NOMO-1 treated with dmso at 0.1 percent for 144 hours (cell line): ENCODE results near the gene COPG2.
"Not testable (repeated sequence)": the region's sequence is repeated elsewhere in the genome, so short reads cannot be mapped to it uniquely, and the experiment has no call there.

ENCODE experiments used
- DNase-seq: peaks from one replicate; lab custom pipeline; 2025; ENCODE audit not compliant: unreplicated experiment; lab: John Stamatoyannopoulos, UW

Gene COPG2

GRCh38 chr7:130566898-130567280, 101.7 kb downstream of the COPG2 start:
- DNase-seq: no peak

GRCh38 chr7:130566168-130566897, 102.2 kb downstream of the COPG2 start:
- no peak for DNase-seq

GRCh38 chr7:130560972-130561371, 107.6 kb downstream of the COPG2 start:
- DNase-seq: peak; percentile 18

GRCh38 chr7:130559184-130559583, 109.4 kb downstream of the COPG2 start:
- DNase-seq: no peak

GRCh38 chr7:130554481-130554880, 114.1 kb downstream of the COPG2 start:
- DNase-seq: no peak

- no peak for DNase-seq
Observed at GRCh38 chr7:130553398-130554029, 115.0 kb downstream of the COPG2 start.

- no peak for DNase-seq
Observed at GRCh38 chr7:130544356-130544755, 124.2 kb downstream of the COPG2 start.

- DNase-seq: no peak
Observed at GRCh38 chr7:130543487-130544010, 125.0 kb downstream of the COPG2 start.

- not testable (repeated sequence) for DNase-seq
Observed at GRCh38 chr7:130542297-130542696, 126.3 kb downstream of the COPG2 start.

- DNase-seq: not testable (repeated sequence)
Observed at GRCh38 chr7:130541287-130541686, 127.3 kb downstream of the COPG2 start.

- not testable (repeated sequence) for DNase-seq
Observed at GRCh38 chr7:130537894-130538293, 130.7 kb downstream of the COPG2 start.

- no peak for DNase-seq
Observed at GRCh38 chr7:130529417-130529816, 139.1 kb downstream of the COPG2 start.

- DNase-seq: not testable (repeated sequence)
Observed at GRCh38 chr7:130527752-130528355, 140.7 kb downstream of the COPG2 start.

- no peak for DNase-seq
Observed at GRCh38 chr7:130524628-130525027, 143.9 kb downstream of the COPG2 start.

GRCh38 chr7:130523519-130524125, 144.9 kb downstream of the COPG2 start:
- not testable (repeated sequence) for DNase-seq

GRCh38 chr7:130521258-130521951, 147.1 kb downstream of the COPG2 start:
- no peak for DNase-seq

- DNase-seq: no peak
Observed at GRCh38 chr7:130515315-130516040, 153.1 kb downstream of the COPG2 start.

- DNase-seq: no peak
Observed at GRCh38 chr7:130513447-130513846, 155.1 kb downstream of the COPG2 start.

- DNase-seq: not testable (repeated sequence)
Observed at GRCh38 chr7:130512038-130512437, 156.5 kb downstream of the COPG2 start.

GRCh38 chr7:130506358-130506757, 162.2 kb downstream of the COPG2 start:
- no peak for DNase-seq
